Gastrocnemius medialis (tissue), 4 donors: ENCODE data around the gene HMCES.

Experiments used
- CTCF ChIP-seq, 5 experiments: fragments of 450-650 bp in 3 of 5; fragments of 200-600 bp in 2 of 5; sonication (generic) in 2 of 5; IDR thresholded peaks in 4 of 5; conservative IDR thresholded peaks in 1 of 5; 1 replicate in 4 of 5; 2 replicates in 1 of 5; pipeline ENCODE4 v1.5.1; 2016 to 2019; ENCODE audit warnings: antibody characterized with exemption in 5 of 5, mild to moderate bottlenecking in 3 of 5, moderate library complexity in 3 of 5
- POLR2A ChIP-seq, 2 donors: fragments of 450-650 bp; IDR thresholded peaks; one replicate each; pipeline ENCODE4 v1.6.1; 2017; ENCODE audit warnings: antibody characterized with exemption in 2 of 2, mild to moderate bottlenecking in 2 of 2, moderate library complexity in 2 of 2

DNA sequence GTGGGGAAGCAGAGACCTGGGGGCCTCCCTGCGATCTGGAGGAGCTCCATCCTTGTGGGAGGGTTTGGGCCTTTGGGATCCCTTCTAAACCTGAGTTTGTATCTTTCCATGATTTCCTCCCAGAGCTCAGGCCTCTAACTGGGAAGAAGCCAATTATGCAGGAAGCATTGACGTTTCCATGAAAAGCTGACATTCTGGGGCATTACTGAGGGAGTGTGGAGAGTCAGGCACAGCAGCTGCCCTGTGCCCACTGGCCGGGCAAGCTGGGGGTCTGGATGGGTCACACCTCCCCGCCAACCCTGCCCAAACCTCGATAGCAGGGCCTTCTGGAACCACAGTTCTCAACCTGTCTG is 74.9 kb downstream of the HMCES start:
- TF ChIP-seq CTCF (IDR thresholded peaks at IDR 0.05 in 4 of 5, conservative IDR thresholded peaks at IDR 0.05 in 1 of 5): no peak
- TF ChIP-seq POLR2A (IDR thresholded peaks at IDR 0.05): no peak
